ENCODE results near the gene MICAL2.

- TF ChIP-seq POLR2A (IDR thresholded peaks at IDR 0.05; ENCODE audit: low read depth, low read length) (no peak), POLR2AphosphoS5 (IDR thresholded peaks at IDR 0.05; ENCODE audit: low read depth, low read length) (no peak)
Measured at GRCh38 chr11:12282676-12283075, 172.3 kb downstream of the MICAL2 start.
